ENCODE results near the gene SLC6A16.
"Not testable (repeated sequence)": the region's sequence is repeated elsewhere in the genome, so short reads cannot be mapped to it uniquely, and the experiment has no call there.

Gene SLC6A16

DNA sequence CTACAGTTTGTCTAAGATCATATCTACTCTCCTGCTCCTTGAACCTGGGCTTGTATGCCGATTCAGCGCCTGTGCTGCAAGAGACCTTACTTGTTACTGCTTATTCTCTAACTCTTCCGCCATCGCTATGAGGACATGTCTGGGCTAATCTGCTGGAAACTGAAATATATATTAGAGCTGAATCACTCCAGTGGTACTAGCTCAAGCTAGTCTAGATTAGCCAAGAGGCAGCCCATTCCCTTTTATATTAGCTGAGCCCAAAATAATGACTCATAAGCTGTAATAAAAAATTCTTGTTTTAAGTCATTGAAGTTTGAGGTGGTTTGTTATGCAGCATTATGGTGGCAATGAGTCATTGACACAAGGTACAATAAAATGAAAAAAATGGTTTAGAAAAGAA lies 52.8 kb downstream of the SLC6A16 start:
- Histone ChIP-seq H3K4me1 (ENCODE audit: control insufficient read depth, insufficient read depth, low read length) (no peaks in the 10 kb centered on the region), H3K4me3 (ENCODE audit: low read length) (no peak overlapping the region), H3K27me3 (ENCODE audit: control insufficient read depth, insufficient read depth, low read length) (no peaks in the 10 kb centered on the region), H3K27ac (ENCODE audit: low read depth, low read length) (no peak overlapping the region), H3K9ac (ENCODE audit: low read length) (no peak overlapping the region), H3K36me3 (ENCODE audit: control insufficient read depth, insufficient read depth, low read length) (no peaks in the 10 kb centered on the region)

DNA sequence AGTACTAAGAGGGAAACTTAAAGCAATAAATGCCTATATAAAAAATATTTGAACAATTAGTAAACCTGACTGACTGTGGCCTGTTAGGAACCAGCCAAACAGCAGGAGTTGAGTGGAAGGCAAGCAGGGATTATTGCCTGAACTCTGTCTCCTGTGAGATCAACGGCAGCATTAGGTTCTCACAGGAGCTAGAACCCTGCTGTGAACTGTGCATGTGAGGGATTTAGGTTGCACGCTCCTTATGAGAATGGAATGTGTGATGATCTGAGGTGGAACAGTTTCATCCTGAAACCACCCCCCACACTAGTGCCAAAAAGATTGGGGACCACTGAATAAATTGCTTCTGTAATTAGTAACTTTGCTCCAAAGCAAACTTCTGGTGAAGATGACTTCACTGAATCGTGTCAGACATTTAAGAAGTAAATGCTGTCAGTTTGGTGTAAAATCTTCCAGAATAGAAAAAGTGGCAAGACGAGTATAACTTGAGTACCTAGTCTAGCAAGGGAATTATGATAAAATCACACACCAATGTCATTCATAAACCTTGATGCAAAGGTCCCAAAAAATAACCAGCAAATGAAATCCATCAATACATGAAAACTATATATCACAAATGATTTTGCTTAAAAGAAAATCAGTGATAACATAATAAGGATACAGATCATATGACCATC lies 53.8 kb downstream of the SLC6A16 start:
- H3K9ac ChIP-seq (ENCODE audit: low read length): no peak overlapping the region
- H3K4me1 ChIP-seq (ENCODE audit: control insufficient read depth, insufficient read depth, low read length): no peaks in the 10 kb centered on the region
- H3K27me3 ChIP-seq (ENCODE audit: control insufficient read depth, insufficient read depth, low read length): no peaks in the 10 kb centered on the region
- no peaks in the 10 kb centered on the region for H3K36me3 ChIP-seq (ENCODE audit: control insufficient read depth, insufficient read depth, low read length)
- H3K27ac ChIP-seq (ENCODE audit: low read depth, low read length): no peak overlapping the region
- H3K4me3 ChIP-seq (ENCODE audit: low read length): no peak overlapping the region

DNA sequence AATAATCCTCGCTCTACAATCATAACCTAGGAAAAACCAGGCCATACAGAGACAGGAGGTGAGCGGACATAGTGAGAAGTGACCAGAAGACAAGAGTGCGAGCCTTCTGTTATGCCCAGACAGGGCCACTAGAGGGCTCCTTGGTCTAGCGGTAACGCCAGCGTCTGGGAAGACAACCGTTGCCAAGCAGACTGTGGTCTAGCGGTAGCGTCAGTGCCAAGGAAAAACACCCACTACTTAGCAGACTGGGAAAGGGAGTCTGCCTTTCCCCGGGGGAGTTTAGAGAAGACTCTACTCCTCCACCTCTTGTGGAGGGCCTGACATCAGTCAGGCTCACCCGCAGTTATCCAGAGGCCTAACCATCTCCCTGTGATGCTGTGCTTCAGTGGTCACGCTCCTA lies 58.6 kb downstream of the SLC6A16 start:
- not testable (repeated sequence) for H3K4me3 ChIP-seq (ENCODE audit: low read length); H3K27ac ChIP-seq (ENCODE audit: low read depth, low read length); H3K27me3 ChIP-seq (ENCODE audit: control insufficient read depth, insufficient read depth, low read length); H3K36me3 ChIP-seq (ENCODE audit: control insufficient read depth, insufficient read depth, low read length); H3K9ac ChIP-seq (ENCODE audit: low read length); H3K4me1 ChIP-seq (ENCODE audit: control insufficient read depth, insufficient read depth, low read length)

DNA sequence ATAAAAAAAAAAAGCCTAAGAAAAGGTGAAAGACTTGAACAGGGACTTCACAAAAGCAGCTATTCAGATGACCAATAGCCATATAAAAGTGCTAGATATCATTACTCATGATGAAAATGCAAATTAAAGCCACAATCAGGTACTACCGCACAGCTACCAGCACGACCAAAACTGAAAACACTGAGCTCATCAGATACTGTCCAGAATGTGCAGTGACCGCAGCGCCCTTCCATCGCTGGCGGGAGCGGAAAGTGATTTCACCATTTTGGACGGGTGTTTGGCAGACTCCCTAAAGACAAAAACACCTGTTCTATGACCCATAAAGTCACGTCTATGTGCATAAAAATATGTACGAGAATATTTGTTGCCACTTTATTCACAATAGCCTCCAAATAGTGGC lies 60.7 kb downstream of the SLC6A16 start:
- no peak overlapping the region for H3K4me3 ChIP-seq (ENCODE audit: low read length)
- no peak overlapping the region for H3K9ac ChIP-seq (ENCODE audit: low read length)
- H3K27me3 ChIP-seq (ENCODE audit: control insufficient read depth, insufficient read depth, low read length): no peaks in the 10 kb centered on the region
- H3K4me1 ChIP-seq (ENCODE audit: control insufficient read depth, insufficient read depth, low read length): no peaks in the 10 kb centered on the region
- H3K27ac ChIP-seq (ENCODE audit: low read depth, low read length): no peak overlapping the region
- H3K36me3 ChIP-seq (ENCODE audit: control insufficient read depth, insufficient read depth, low read length): no peaks in the 10 kb centered on the region

DNA sequence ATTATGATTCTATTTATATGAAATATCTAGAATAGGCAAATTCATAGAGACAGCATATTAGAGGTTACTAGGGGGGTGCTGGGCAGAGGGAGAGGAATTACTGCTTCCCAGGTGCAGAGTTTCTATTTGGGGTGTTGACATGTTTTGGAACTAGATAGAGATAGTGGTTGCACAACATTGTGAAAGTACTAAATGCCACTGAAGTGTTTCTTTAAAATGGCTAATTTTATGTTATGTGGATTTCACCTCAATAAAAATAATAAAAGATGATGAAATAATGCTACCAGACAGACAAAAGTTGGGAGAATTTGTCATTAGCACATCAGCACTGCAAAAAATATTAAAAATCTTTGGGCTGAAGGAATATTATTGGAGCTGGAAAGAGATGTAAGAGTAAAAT lies 63.4 kb downstream of the SLC6A16 start:
- Histone ChIP-seq H3K4me1 (ENCODE audit: control insufficient read depth, insufficient read depth, low read length) (no peaks in the 10 kb centered on the region), H3K9ac (ENCODE audit: low read length) (no peak overlapping the region), H3K27me3 (ENCODE audit: control insufficient read depth, insufficient read depth, low read length) (no peaks in the 10 kb centered on the region), H3K27ac (ENCODE audit: low read depth, low read length) (no peak overlapping the region), H3K4me3 (ENCODE audit: low read length) (no peak overlapping the region), H3K36me3 (ENCODE audit: control insufficient read depth, insufficient read depth, low read length) (no peaks in the 10 kb centered on the region)

DNA sequence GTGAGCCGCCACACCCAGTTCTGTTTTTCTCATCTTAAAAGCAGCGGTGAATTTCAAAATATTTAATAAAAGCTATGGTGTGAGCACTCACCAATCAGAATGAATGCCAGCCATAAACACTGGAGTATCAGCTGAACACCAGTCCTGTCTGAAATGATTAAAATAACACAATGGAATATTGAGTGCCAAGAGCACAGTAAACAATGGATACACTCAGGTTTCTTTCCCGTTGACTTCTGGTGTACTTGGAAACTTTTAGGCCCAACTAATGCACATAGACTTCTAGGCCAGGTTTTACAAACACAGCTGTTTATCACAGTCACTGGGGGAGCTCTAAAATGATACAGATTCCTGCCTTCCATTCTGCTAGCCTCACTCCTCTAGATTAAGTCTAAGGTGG lies 68.3 kb downstream of the SLC6A16 start:
- H3K27ac ChIP-seq (ENCODE audit: low read depth, low read length): no peak overlapping the region
- no peak overlapping the region for H3K4me3 ChIP-seq (ENCODE audit: low read length)
- no peaks in the 10 kb centered on the region for H3K36me3 ChIP-seq (ENCODE audit: control insufficient read depth, insufficient read depth, low read length)
- H3K9ac ChIP-seq (ENCODE audit: low read length): no peak overlapping the region
- H3K27me3 ChIP-seq (ENCODE audit: control insufficient read depth, insufficient read depth, low read length): no peaks in the 10 kb centered on the region
- H3K4me1 ChIP-seq (ENCODE audit: control insufficient read depth, insufficient read depth, low read length): no peaks in the 10 kb centered on the region

DNA sequence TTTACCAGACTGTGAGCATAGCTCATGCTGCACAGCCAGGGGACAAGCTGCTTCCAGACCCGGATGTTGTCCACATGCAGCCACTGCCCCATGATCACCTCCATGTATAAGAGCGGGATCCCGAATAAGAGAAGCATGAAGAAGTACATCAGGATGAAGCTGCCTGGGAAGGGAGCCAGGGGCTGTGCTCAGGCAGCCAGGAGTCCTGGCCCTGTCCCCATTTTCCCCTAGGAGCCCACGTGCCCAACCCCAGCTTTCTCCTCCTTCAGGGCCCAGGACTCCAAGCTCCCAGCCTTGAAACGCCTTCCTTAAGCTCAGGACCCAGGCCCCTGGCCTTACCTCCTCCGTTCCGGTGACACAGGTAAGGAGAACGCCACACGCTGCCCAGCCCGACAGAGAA lies 69.3 kb downstream of the SLC6A16 start:
- H3K4me3 ChIP-seq (ENCODE audit: low read length): no peak overlapping the region
- H3K27me3 ChIP-seq (ENCODE audit: control insufficient read depth, insufficient read depth, low read length): no peaks in the 10 kb centered on the region
- H3K27ac ChIP-seq (ENCODE audit: low read depth, low read length): no peak overlapping the region
- H3K36me3 ChIP-seq (ENCODE audit: control insufficient read depth, insufficient read depth, low read length): no peaks in the 10 kb centered on the region
- no peaks in the 10 kb centered on the region for H3K4me1 ChIP-seq (ENCODE audit: control insufficient read depth, insufficient read depth, low read length)
- no peak overlapping the region for H3K9ac ChIP-seq (ENCODE audit: low read length)

DNA sequence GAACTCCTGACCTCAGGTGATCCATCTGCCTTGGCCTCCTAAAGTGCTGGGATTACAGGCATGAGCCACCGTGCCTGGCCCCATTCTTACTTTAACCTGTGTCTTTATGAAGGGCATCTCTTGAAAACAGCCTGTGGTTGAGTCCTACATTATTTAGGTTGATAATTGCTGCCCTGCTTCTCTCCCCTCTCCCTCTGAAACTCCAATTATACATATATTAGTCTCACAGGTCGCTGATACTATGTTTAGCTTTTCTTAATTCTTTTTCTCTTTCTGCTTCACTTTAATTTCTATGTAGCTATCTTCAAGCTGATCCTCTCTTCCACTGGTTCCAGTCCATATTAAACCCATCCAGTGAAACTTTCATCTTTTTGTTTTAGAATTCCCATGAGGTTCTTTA lies 75.1 kb downstream of the SLC6A16 start:
- Histone ChIP-seq H3K36me3 (ENCODE audit: control insufficient read depth, insufficient read depth, low read length) (no peaks in the 10 kb centered on the region), H3K9ac (ENCODE audit: low read length) (no peak overlapping the region), H3K27ac (ENCODE audit: low read depth, low read length) (no peak overlapping the region), H3K4me3 (ENCODE audit: low read length) (no peak overlapping the region), H3K27me3 (ENCODE audit: control insufficient read depth, insufficient read depth, low read length) (no peaks in the 10 kb centered on the region), H3K4me1 (ENCODE audit: control insufficient read depth, insufficient read depth, low read length) (no peaks in the 10 kb centered on the region)

DNA sequence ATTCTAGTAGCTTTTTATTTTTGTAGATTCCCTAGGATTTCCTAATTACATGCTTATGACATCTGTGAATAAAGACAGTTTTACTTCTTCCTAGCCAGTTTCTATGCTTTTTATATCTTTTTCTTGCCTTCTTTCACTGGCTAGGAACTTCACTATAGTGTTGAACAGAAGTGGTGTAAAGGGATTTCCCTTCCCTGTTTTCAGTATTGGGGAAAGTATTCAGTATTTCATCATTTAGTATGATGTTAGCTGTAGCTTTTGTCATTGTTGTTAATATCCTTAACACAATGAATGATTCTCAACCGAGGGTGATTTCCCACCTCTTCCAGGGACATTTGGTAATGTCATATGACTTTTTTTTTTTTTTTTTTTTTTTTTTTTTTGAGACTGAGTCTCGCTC lies 77.3 kb downstream of the SLC6A16 start:
- Histone ChIP-seq H3K4me3 (ENCODE audit: low read length) (no peak overlapping the region), H3K27ac (ENCODE audit: low read depth, low read length) (no peak overlapping the region), H3K36me3 (ENCODE audit: control insufficient read depth, insufficient read depth, low read length) (no peaks in the 10 kb centered on the region), H3K27me3 (ENCODE audit: control insufficient read depth, insufficient read depth, low read length) (no peaks in the 10 kb centered on the region), H3K4me1 (ENCODE audit: control insufficient read depth, insufficient read depth, low read length) (no peaks in the 10 kb centered on the region), H3K9ac (ENCODE audit: low read length) (no peak overlapping the region)

DNA sequence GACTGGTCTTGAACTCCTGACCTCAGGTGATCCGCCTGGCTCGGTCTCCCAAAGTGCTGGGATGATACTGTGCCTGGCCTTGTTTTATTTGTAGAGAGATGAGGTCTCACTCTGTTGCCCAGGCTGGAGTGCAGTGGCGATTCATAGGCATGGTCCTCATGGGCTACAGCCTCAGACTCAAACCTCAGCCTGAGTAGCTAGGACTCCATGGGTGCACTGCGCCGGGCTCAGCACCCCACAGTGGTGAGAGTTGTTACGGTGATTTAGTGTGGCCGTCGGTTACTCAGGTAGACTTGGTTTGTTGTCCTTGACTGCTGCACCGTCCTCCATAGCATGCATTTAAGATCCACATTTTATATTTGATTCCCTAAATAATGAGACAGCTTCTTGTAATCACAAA lies 80.7 kb downstream of the SLC6A16 start:
- Histone ChIP-seq H3K4me3 (ENCODE audit: low read length) (no peak overlapping the region), H3K4me1 (ENCODE audit: control insufficient read depth, insufficient read depth, low read length) (no peaks in the 10 kb centered on the region)

DNA sequence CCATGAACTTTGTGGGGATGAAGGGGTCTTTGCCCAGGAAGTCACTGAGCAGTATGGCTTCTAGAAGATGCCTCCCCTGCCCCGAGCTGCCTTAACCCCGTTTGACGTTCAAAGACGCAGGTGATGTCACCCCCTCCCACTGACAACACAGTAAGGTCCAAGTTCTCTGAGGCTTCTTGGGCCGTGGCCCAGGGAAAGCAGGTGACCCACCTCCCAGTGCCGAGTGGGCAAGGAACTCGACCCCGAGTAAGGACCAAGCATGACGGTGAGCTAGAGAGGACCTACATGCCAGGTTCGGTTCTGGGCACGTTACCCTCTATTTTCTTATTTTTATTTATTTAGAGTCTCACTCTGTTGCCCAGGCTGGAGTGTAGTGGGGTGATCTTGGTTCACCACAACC lies 81.3 kb downstream of the SLC6A16 start:
- Histone ChIP-seq H3K9ac (ENCODE audit: low read length) (no peak overlapping the region), H3K4me3 (ENCODE audit: low read length) (no peak overlapping the region), H3K36me3 (ENCODE audit: control insufficient read depth, insufficient read depth, low read length) (no peaks in the 10 kb centered on the region), H3K27me3 (ENCODE audit: control insufficient read depth, insufficient read depth, low read length) (no peaks in the 10 kb centered on the region), H3K27ac (ENCODE audit: low read depth, low read length) (no peak overlapping the region), H3K4me1 (ENCODE audit: control insufficient read depth, insufficient read depth, low read length) (no peaks in the 10 kb centered on the region)

More for the DNA sequence above, 80.7 kb downstream of the SLC6A16 start:
- Histone ChIP-seq H3K9ac (ENCODE audit: low read length) (no peak overlapping the region), H3K27me3 (ENCODE audit: control insufficient read depth, insufficient read depth, low read length) (no peaks in the 10 kb centered on the region), H3K27ac (ENCODE audit: low read depth, low read length) (no peak overlapping the region), H3K36me3 (ENCODE audit: control insufficient read depth, insufficient read depth, low read length) (no peaks in the 10 kb centered on the region)

DNA sequence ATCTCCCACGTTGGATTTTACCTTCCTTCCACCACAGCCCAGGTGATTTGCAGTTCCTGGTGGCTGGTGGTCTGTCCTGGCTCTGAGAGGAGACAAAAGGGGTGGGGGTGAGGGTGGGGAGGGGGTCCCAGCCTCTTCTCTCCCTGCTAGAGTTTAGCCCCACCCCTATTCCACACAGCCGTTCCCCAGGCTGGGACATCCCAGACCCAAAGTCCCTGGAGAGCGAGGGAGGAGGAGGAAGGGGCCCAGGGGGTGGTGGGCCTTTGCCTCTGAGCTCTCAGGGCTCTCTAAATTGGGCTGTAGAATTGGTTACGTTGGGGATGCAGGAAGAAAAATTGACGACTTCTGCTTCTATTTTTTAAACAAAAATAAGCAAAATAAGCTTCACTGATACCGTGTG lies 81.9 kb downstream of the SLC6A16 start:
- no peaks in the 10 kb centered on the region for H3K36me3 ChIP-seq (ENCODE audit: control insufficient read depth, insufficient read depth, low read length)
- no peak overlapping the region for H3K27ac ChIP-seq (ENCODE audit: low read depth, low read length)
- H3K4me3 ChIP-seq (ENCODE audit: low read length): no peak overlapping the region
- no peaks in the 10 kb centered on the region for H3K27me3 ChIP-seq (ENCODE audit: control insufficient read depth, insufficient read depth, low read length)
- no peak overlapping the region for H3K9ac ChIP-seq (ENCODE audit: low read length)
- no peaks in the 10 kb centered on the region for H3K4me1 ChIP-seq (ENCODE audit: control insufficient read depth, insufficient read depth, low read length)

DNA sequence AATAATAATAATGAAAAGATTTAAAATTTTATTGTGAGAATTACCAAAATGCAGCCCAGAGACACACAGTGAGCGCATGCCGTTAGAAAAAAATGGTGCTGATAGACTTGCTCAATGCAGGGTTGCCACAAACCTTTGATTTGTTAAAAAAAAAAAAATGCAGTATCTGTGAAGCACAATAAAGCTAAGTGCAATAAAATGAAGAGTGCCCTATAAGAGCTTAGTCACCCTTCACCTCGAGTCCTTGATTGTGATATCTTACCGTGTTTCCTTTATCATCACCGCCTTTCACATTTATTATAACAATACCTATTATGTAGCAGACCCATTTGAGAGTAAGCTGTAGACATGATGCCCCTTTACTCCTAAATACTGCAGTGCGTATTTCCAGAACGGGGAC lies 83.2 kb downstream of the SLC6A16 start:
- H3K36me3 ChIP-seq (ENCODE audit: control insufficient read depth, insufficient read depth, low read length): no peaks in the 10 kb centered on the region
- H3K4me3 ChIP-seq (ENCODE audit: low read length): no peak overlapping the region
- no peaks in the 10 kb centered on the region for H3K4me1 ChIP-seq (ENCODE audit: control insufficient read depth, insufficient read depth, low read length)
- no peak overlapping the region for H3K9ac ChIP-seq (ENCODE audit: low read length)
- H3K27me3 ChIP-seq (ENCODE audit: control insufficient read depth, insufficient read depth, low read length): no peaks in the 10 kb centered on the region
- no peak overlapping the region for H3K27ac ChIP-seq (ENCODE audit: low read depth, low read length)

Measured in rectal smooth muscle tissue (tissue), 1 donor.